PC-3 (cell line): ENCODE measurements around the gene ESPN.

Experiments
- EZH2 ChIP-seq: fragments of 300-600 bp; sonication (generic); IDR thresholded peaks from one replicate; pipeline ENCODE4 v1.6.1; 2017; ENCODE audit warnings: antibody characterized with exemption, mild to moderate bottlenecking, low read length; ENCODE audit not compliant: unreplicated experiment
- EZH2phosphoT487 ChIP-seq: fragments of 300-600 bp; sonication (generic); IDR thresholded peaks from 2 replicates; pipeline ENCODE4 v1.6.1; 2018; ENCODE audit warnings: mild to moderate bottlenecking, antibody characterized with exemption, low read length, borderline replicate concordance
- TF ChIP-seq, protein P1 (sequence below): fragments of 300-600 bp; sonication (generic); conservative IDR thresholded peaks from 2 replicates; pipeline ENCODE4 v1.5.1; 2017; ENCODE audit warnings: antibody characterized with exemption, low read depth, mild to moderate bottlenecking, low read length

DNA sequence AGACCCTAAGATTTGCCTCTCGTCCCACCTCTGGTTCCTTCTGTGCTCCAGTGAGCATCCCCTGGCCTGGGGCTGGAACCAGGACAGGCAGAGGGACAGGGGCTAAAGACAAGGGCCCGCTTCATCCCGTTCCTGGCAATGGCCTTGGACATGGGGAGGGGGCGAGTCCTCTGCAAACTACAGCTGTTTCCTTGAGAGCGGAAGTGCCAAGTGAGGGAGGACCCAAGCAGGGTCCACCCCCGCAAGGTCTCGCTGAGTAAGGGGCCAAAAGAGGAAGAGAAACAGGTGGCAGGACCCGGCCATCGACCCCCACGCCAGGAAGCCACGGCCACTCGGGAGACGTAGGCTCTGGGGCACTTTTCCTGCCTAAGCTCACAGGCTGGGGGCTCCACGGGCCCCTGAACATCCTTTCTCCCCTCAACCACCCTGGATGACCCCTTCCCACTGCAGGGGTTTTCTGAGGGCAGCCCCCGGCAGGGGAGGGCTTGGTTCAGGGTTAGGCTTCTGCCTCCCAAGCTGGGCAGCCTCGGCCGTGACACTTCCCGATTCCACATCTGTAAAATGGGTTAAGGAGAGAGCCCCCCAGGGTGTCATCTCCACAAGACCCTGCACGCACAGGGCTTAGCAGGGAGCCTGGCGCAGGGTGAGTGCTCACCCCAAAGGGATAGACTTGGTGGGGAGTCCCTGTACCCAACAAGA, 84.8 kb downstream of the ESPN start:
- TF ChIP-seq, protein P1, sequence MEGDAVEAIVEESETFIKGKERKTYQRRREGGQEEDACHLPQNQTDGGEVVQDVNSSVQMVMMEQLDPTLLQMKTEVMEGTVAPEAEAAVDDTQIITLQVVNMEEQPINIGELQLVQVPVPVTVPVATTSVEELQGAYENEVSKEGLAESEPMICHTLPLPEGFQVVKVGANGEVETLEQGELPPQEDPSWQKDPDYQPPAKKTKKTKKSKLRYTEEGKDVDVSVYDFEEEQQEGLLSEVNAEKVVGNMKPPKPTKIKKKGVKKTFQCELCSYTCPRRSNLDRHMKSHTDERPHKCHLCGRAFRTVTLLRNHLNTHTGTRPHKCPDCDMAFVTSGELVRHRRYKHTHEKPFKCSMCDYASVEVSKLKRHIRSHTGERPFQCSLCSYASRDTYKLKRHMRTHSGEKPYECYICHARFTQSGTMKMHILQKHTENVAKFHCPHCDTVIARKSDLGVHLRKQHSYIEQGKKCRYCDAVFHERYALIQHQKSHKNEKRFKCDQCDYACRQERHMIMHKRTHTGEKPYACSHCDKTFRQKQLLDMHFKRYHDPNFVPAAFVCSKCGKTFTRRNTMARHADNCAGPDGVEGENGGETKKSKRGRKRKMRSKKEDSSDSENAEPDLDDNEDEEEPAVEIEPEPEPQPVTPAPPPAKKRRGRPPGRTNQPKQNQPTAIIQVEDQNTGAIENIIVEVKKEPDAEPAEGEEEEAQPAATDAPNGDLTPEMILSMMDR: no peak
- TF ChIP-seq EZH2phosphoT487 (no peak), EZH2 (no peak)
